Tibial nerve (tissue), 4 donors: Measurements from ENCODE around the gene MGMT.

ENCODE experiments used
- EP300 ChIP-seq, 2 donors: sonication (generic); formaldehyde crosslinking; IDR thresholded peaks; one replicate each; pipeline ENCODE4 v1.6.1; 2017; ENCODE audit warnings: antibody characterized with exemption in 2 of 2, mild to moderate bottlenecking in 1 of 2
- POLR2A ChIP-seq, 2 donors: fragments of 450-650 bp; IDR thresholded peaks; one replicate each; pipeline ENCODE4 v1.6.1; 2017; ENCODE audit warnings: antibody characterized with exemption in 2 of 2, mild to moderate bottlenecking in 2 of 2, moderate library complexity in 2 of 2
- TF ChIP-seq, protein P1 (sequence below), 5 experiments: fragments of 200-600 bp in 3 of 5; fragments of 450-650 bp in 2 of 5; sonication (generic) in 3 of 5; IDR thresholded peaks; one replicate each; pipeline ENCODE4 v1.5.1; 2016 to 2019; ENCODE audit warnings: antibody characterized with exemption in 5 of 5, mild to moderate bottlenecking in 3 of 5, moderate library complexity in 2 of 5

- TF ChIP-seq POLR2A (IDR thresholded peaks at IDR 0.05) = no peak
- TF ChIP-seq, protein P1, sequence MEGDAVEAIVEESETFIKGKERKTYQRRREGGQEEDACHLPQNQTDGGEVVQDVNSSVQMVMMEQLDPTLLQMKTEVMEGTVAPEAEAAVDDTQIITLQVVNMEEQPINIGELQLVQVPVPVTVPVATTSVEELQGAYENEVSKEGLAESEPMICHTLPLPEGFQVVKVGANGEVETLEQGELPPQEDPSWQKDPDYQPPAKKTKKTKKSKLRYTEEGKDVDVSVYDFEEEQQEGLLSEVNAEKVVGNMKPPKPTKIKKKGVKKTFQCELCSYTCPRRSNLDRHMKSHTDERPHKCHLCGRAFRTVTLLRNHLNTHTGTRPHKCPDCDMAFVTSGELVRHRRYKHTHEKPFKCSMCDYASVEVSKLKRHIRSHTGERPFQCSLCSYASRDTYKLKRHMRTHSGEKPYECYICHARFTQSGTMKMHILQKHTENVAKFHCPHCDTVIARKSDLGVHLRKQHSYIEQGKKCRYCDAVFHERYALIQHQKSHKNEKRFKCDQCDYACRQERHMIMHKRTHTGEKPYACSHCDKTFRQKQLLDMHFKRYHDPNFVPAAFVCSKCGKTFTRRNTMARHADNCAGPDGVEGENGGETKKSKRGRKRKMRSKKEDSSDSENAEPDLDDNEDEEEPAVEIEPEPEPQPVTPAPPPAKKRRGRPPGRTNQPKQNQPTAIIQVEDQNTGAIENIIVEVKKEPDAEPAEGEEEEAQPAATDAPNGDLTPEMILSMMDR (IDR thresholded peaks at IDR 0.05) = no peak
- no peak for TF ChIP-seq EP300 (IDR thresholded peaks at IDR 0.05)
These were observed 162.9 kb downstream of the MGMT start for GRCh38 chr10:129629911-129630310.
